DOHH2 (cell line): ENCODE measurements around the gene CEL.
A peak's percentile ranks its signal among the peaks of the same experiment; 100 is the strongest.

ENCODE experiments used
- CTCF ChIP-seq: fragments of 200-600 bp; sonication (generic); IDR thresholded peaks from one replicate; pipeline ENCODE4 v1.5.1; 2014; ENCODE audit warnings: antibody characterized with exemption, mild to moderate bottlenecking, low read depth, low read length; ENCODE audit not compliant: poor library complexity, severe bottlenecking
- EZH2phosphoT487 ChIP-seq: fragments of 200-600 bp; sonication (generic); IDR thresholded peaks from 2 replicates; pipeline ENCODE4 v1.6.1; 2017; ENCODE audit warnings: borderline replicate concordance, mild to moderate bottlenecking, antibody characterized with exemption, low read length, moderate library complexity, mixed read lengths

- TF ChIP-seq CTCF, result peak; percentile 99
- no peak for TF ChIP-seq EZH2phosphoT487
Measured at GRCh38 chr9:133103183-133103986, 41.6 kb downstream of the CEL start.
